GM23338 (cell line): ENCODE measurements around the gene TMEM119. TPM values are rescaled to one million over a fixed set of nuclear protein-coding genes. Genes with fewer than 3 reads are reported as not detected.

Experiments
- ATAC-seq: fragments of 200-7000 bp; cut with Tn5 transposase; 3 replicates; pipeline ENCODE4 v1.9.1; 2020
- DNase-seq: peaks from one replicate; pipeline ENCODE4 v3.0.0-alpha.2; 2015; ENCODE audit warnings: low spot score
- H2AFZ ChIP-seq: fragments of 200-600 bp; sonication (generic); 2 replicates; pipeline ENCODE4 v1.8.0; 2016; ENCODE audit warnings: antibody characterized with exemption, mild to moderate bottlenecking, moderate library complexity
- H3F3A ChIP-seq: fragments of 200-600 bp; sonication (generic); replicated peaks from 2 replicates; pipeline ENCODE4 v1.8.0; 2017; ENCODE audit warnings: antibody characterized with exemption, mixed run types, low read depth
- H3K27ac ChIP-seq: fragments of 200-600 bp; sonication (generic); 2 replicates; pipeline ENCODE4 v1.6.1; 2016; ENCODE audit warnings: low read depth
- H3K27me3 ChIP-seq: fragments of 200-600 bp; sonication (generic); 2 replicates; pipeline ENCODE4 v1.8.0; 2016; ENCODE audit warnings: mild to moderate bottlenecking, mixed run types, moderate library complexity; ENCODE audit not compliant: insufficient read depth
- H3K36me3 ChIP-seq: fragments of 200-600 bp; sonication (generic); 2 replicates; pipeline ENCODE4 v1.8.0; 2016; ENCODE audit warnings: mild to moderate bottlenecking; ENCODE audit not compliant: insufficient read depth
- H3K4me1 ChIP-seq: fragments of 200-600 bp; sonication (generic); 2 replicates; pipeline ENCODE4 v1.8.0; 2016; ENCODE audit warnings: mild to moderate bottlenecking, moderate library complexity; ENCODE audit not compliant: insufficient read depth
- H3K4me2 ChIP-seq: fragments of 200-600 bp; sonication (generic); 2 replicates; pipeline ENCODE4 v1.7.1; 2017; ENCODE audit warnings: mixed run types
- H3K4me3 ChIP-seq: fragments of 200-600 bp; sonication (generic); 2 replicates; pipeline ENCODE4 v1.6.1; 2016; ENCODE audit warnings: mixed run types
- H3K79me2 ChIP-seq: fragments of 200-600 bp; sonication (generic); replicated peaks from 2 replicates; pipeline ENCODE4 v1.8.0; 2017; ENCODE audit warnings: mild to moderate bottlenecking; ENCODE audit not compliant: insufficient read depth
- H3K9me2 ChIP-seq: fragments of 200-600 bp; sonication (generic); 2 replicates; pipeline ENCODE4 v1.8.0; 2017; ENCODE audit not compliant: insufficient read depth
- H4K20me1 ChIP-seq: fragments of 200-600 bp; sonication (generic); replicated peaks from 2 replicates; pipeline ENCODE4 v1.8.0; 2017; ENCODE audit warnings: mild to moderate bottlenecking; ENCODE audit not compliant: insufficient read depth
- H3K27ac Mint-ChIP-seq: 2 replicates; pipeline ENCODE4 v1.8.0; 2020; ENCODE audit warnings: inconsistent platforms, mild to moderate bottlenecking, moderate library complexity, mixed read lengths
- H3K27me3 Mint-ChIP-seq: 3 replicates; pipeline ENCODE4 v1.8.0; 2022; ENCODE audit warnings: low read depth, mild to moderate bottlenecking, moderate library complexity, mixed read lengths, inconsistent platforms; ENCODE audit not compliant: insufficient read depth, poor library complexity
- H3K36me3 Mint-ChIP-seq: 3 replicates; pipeline ENCODE4 v1.8.0; 2021; ENCODE audit warnings: low read depth, mild to moderate bottlenecking, inconsistent platforms, moderate library complexity, mixed read lengths
- H3K4me1 Mint-ChIP-seq: 3 replicates; pipeline ENCODE4 v1.8.0; 2020; ENCODE audit warnings: mild to moderate bottlenecking, inconsistent platforms, mixed read lengths
- H3K4me3 Mint-ChIP-seq: 3 replicates; pipeline ENCODE4 v1.8.0; 2021; ENCODE audit warnings: moderate library complexity, mild to moderate bottlenecking, inconsistent platforms, mixed read lengths
- H3K9me3 Mint-ChIP-seq: 3 replicates; pipeline ENCODE4 v1.8.0; 2020; ENCODE audit warnings: moderate library complexity, mild to moderate bottlenecking, inconsistent platforms, mixed read lengths
- CREB1 ChIP-seq: fragments of 250-450 bp; sonication (Bioruptor Pico); IDR thresholded peaks from 2 replicates; pipeline ENCODE4 v1.5.0; 2020; ENCODE audit warnings: low read depth, mild to moderate bottlenecking, moderate library complexity
- EZH2 ChIP-seq: fragments of 200-600 bp; sonication (generic); IDR thresholded peaks from one replicate; pipeline ENCODE4 v1.8.0; 2017; ENCODE audit warnings: antibody characterized with exemption, mild to moderate bottlenecking, low read depth; ENCODE audit not compliant: unreplicated experiment
- EZH2phosphoT487 ChIP-seq: fragments of 200-600 bp; sonication (generic); IDR thresholded peaks from one replicate; pipeline ENCODE4 v1.8.1; 2018; ENCODE audit warnings: antibody characterized with exemption; ENCODE audit not compliant: unreplicated experiment
- JUNB ChIP-seq: IDR thresholded peaks from one replicate; pipeline ENCODE4 v1.6.1; 2016; ENCODE audit warnings: antibody characterized with exemption; ENCODE audit not compliant: unreplicated experiment
- NANOG ChIP-seq: IDR thresholded peaks from 2 replicates; pipeline ENCODE4 v1.6.1; 2016; ENCODE audit warnings: antibody characterized with exemption, borderline replicate concordance
- POLR2AphosphoS5 ChIP-seq: IDR thresholded peaks from 2 replicates; pipeline ENCODE4 v1.6.1; 2016; ENCODE audit warnings: antibody characterized with exemption, low read depth
- STAT1 ChIP-seq: IDR thresholded peaks from one replicate; pipeline ENCODE4 v1.6.1; 2016; ENCODE audit warnings: antibody characterized with exemption; ENCODE audit not compliant: unreplicated experiment
- ZNF114 ChIP-seq: fragments of 250-450 bp; sonication (Bioruptor Pico); IDR thresholded peaks from 2 replicates; pipeline ENCODE4 v1.5.0; 2020; ENCODE audit warnings: mild to moderate bottlenecking, moderate library complexity
- ZNF331 ChIP-seq: fragments of 250-450 bp; sonication (Bioruptor Pico); IDR thresholded peaks from 2 replicates; pipeline ENCODE4 v1.5.0; 2020; ENCODE audit warnings: low read depth, mild to moderate bottlenecking, moderate library complexity
- polyA plus RNA-seq: library from polyadenylated mRNA; unstranded; fragments of >200 nt; fragmentation: Nextera tagmentation; extraction: Ambion mirVana; gene quantifications from 2 replicates; pipeline ENCODE4 v1.2.1, GENCODE V29; 2016
- total RNA-seq: library from RNA; depleted of rRNA; stranded (reverse); fragments of >200 nt; shearing (Covaris generic); gene quantifications from 2 replicates; pipeline ENCODE4 v1.2.3, GENCODE V29; 2014
- TF ChIP-seq, protein P1 (sequence below): IDR thresholded peaks from 2 replicates; pipeline ENCODE4 v1.6.1; 2016; ENCODE audit warnings: antibody characterized with exemption
- TF ChIP-seq, protein P2 (sequence below), 2 experiments: fragments of 200-600 bp in 1 of 2; sonication (generic) in 1 of 2; conservative IDR thresholded peaks; 2 replicates each; pipeline versions ENCODE4 v1.5.1 to v1.6.1; 2016 to 2017; ENCODE audit warnings: antibody characterized with exemption in 2 of 2, low read depth in 2 of 2, mild to moderate bottlenecking in 2 of 2, moderate library complexity in 1 of 2
- TF ChIP-seq, protein P3 (sequence below): IDR thresholded peaks from one replicate; pipeline ENCODE4 v1.6.1; 2018; ENCODE audit warnings: antibody characterized with exemption; ENCODE audit not compliant: unreplicated experiment

TMEM119 gene
- total and polyA plus RNA-seq, 2 experiments from 2014 or later = 0.06 to 0.07 TPM

DNA sequence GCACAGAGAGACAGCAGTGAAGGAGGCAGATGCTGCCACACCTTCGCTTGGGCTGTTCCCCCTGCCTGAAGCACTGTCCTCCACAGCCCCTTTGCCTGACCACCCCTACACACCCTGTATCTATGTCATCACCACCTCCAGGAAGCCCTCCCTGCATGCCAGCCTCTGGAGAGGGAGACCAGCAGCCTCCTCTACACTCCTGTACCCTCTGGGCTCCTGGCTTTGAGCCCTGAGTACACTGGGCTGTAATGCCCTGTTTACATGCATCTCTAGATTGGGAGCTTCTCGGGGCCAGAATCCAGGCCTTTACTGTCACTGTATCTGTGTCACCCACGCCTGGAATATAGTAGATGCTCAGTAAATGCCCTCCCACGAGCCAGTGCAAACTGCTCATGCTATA lies 5.9 kb upstream of the TMEM119 start:
- H3K36me3 Mint-ChIP-seq = no peaks in the 10 kb centered on the region
- Histone ChIP-seq H3K79me2 (no peaks in the 10 kb centered on the region), H2AFZ (no peak overlapping the region), H3K9me2 (no peaks in the 10 kb centered on the region), H3K36me3 (no peaks in the 10 kb centered on the region), H4K20me1 (no peaks in the 10 kb centered on the region), H3K27ac (no peak overlapping the region), H3F3A (0 out of 2 replicates have a peak, but pooled peaks cover 6% of the 10 kb centered on the region), H3K4me1 (no peaks in the 10 kb centered on the region), H3K4me3 (no peak overlapping the region), H3K27me3 (no peaks in the 10 kb centered on the region), H3K4me2 (no peak overlapping the region)
- no peak for TF ChIP-seq JUNB
- no peak for TF ChIP-seq NANOG
- TF ChIP-seq ZNF114 (CRISPR knock-in tag) = no peak
- TF ChIP-seq, protein P1, sequence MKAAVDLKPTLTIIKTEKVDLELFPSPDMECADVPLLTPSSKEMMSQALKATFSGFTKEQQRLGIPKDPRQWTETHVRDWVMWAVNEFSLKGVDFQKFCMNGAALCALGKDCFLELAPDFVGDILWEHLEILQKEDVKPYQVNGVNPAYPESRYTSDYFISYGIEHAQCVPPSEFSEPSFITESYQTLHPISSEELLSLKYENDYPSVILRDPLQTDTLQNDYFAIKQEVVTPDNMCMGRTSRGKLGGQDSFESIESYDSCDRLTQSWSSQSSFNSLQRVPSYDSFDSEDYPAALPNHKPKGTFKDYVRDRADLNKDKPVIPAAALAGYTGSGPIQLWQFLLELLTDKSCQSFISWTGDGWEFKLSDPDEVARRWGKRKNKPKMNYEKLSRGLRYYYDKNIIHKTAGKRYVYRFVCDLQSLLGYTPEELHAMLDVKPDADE = no peak
- TF ChIP-seq CREB1 = no peak
- TF ChIP-seq STAT1 = no peak
- TF ChIP-seq, protein P2, sequence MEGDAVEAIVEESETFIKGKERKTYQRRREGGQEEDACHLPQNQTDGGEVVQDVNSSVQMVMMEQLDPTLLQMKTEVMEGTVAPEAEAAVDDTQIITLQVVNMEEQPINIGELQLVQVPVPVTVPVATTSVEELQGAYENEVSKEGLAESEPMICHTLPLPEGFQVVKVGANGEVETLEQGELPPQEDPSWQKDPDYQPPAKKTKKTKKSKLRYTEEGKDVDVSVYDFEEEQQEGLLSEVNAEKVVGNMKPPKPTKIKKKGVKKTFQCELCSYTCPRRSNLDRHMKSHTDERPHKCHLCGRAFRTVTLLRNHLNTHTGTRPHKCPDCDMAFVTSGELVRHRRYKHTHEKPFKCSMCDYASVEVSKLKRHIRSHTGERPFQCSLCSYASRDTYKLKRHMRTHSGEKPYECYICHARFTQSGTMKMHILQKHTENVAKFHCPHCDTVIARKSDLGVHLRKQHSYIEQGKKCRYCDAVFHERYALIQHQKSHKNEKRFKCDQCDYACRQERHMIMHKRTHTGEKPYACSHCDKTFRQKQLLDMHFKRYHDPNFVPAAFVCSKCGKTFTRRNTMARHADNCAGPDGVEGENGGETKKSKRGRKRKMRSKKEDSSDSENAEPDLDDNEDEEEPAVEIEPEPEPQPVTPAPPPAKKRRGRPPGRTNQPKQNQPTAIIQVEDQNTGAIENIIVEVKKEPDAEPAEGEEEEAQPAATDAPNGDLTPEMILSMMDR (conservative IDR thresholded peaks at IDR 0.05; ENCODE audit: low read depth in 2 of 2) = no peak
- TF ChIP-seq POLR2AphosphoS5 = no peak
- no peak for TF ChIP-seq ZNF331 (CRISPR knock-in tag)
- TF ChIP-seq EZH2 = no peak
- no peak for TF ChIP-seq EZH2phosphoT487
- TF ChIP-seq, protein P3, sequence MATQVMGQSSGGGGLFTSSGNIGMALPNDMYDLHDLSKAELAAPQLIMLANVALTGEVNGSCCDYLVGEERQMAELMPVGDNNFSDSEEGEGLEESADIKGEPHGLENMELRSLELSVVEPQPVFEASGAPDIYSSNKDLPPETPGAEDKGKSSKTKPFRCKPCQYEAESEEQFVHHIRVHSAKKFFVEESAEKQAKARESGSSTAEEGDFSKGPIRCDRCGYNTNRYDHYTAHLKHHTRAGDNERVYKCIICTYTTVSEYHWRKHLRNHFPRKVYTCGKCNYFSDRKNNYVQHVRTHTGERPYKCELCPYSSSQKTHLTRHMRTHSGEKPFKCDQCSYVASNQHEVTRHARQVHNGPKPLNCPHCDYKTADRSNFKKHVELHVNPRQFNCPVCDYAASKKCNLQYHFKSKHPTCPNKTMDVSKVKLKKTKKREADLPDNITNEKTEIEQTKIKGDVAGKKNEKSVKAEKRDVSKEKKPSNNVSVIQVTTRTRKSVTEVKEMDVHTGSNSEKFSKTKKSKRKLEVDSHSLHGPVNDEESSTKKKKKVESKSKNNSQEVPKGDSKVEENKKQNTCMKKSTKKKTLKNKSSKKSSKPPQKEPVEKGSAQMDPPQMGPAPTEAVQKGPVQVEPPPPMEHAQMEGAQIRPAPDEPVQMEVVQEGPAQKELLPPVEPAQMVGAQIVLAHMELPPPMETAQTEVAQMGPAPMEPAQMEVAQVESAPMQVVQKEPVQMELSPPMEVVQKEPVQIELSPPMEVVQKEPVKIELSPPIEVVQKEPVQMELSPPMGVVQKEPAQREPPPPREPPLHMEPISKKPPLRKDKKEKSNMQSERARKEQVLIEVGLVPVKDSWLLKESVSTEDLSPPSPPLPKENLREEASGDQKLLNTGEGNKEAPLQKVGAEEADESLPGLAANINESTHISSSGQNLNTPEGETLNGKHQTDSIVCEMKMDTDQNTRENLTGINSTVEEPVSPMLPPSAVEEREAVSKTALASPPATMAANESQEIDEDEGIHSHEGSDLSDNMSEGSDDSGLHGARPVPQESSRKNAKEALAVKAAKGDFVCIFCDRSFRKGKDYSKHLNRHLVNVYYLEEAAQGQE = no peak
- DNase-seq (no peak), ATAC-seq (no peak)
- no peaks in the 10 kb centered on the region for H3K9me3 Mint-ChIP-seq
- H3K4me1 Mint-ChIP-seq = peaks cover 18% of the 10 kb centered on the region
- no peak overlapping the region for H3K4me3 Mint-ChIP-seq
- no peak overlapping the region for H3K27ac Mint-ChIP-seq
- H3K27me3 Mint-ChIP-seq = peaks cover 8% of the 10 kb centered on the region
